ENCODE data around the gene TRAPPC6A. TPM values are rescaled to one million over a fixed set of nuclear protein-coding genes. Genes with fewer than 3 reads are reported as not detected.

TRAPPC6A gene
- total and polyA plus RNA-seq, 9 of the 15 experiments (the other 6 are each of a cell fraction or from before 2014, with no cell fraction given) = 0.82 to 23.6 (median 11.6) TPM

- TF ChIP-seq ZBTB7A (IDR thresholded peaks at IDR 0.05; ENCODE audit: borderline replicate concordance, control insufficient read depth, low read depth, low read length) (peak; percentile 34; the same call in 1 of the 2 replicates), SMARCA5 (IDR thresholded peaks at IDR 0.05) (peak; percentile 69), BHLHE40 (IDR thresholded peaks at IDR 0.05; ENCODE audit: low read length) (peak; percentile 89), FOXA3 (CRISPR knock-in tag; conservative IDR thresholded peaks at IDR 0.05 in 1 of 2, IDR thresholded peaks at IDR 0.05 in 1 of 2) (peak; percentile 81 to 93), GATAD2B (IDR thresholded peaks at IDR 0.05; ENCODE audit: borderline replicate concordance) (no peak), HDAC2 (IDR thresholded peaks at IDR 0.05) (peak; percentile 95), CTBP1 (IDR thresholded peaks at IDR 0.05; ENCODE audit: borderline replicate concordance) (peak; percentile 25; the same call in 1 of the 2 replicates), KLF6 (CRISPR knock-in tag; IDR thresholded peaks at IDR 0.05; ENCODE audit: borderline replicate concordance) (0 out of 2 replicates have a peak, but pooled peaks have one; percentile 15), ATF1 (CRISPR knock-in tag; IDR thresholded peaks at IDR 0.05) (no peak), ATF1 (tag; IDR thresholded peaks at IDR 0.05) (peak; percentile 87), MYC (IDR thresholded peaks at IDR 0.05; ENCODE audit: low read depth, low read length) (peak; percentile 63; the same call in 1 of the 2 replicates), MYC (CRISPR knock-in tag; IDR thresholded peaks at IDR 0.05; ENCODE audit: borderline replicate concordance, low read depth) (no peak), ATF7 (IDR thresholded peaks at IDR 0.05) (peak; percentile 41; the same call in 1 of the 2 replicates), PCBP2 (IDR thresholded peaks at IDR 0.05; ENCODE audit: low read depth, low read length, poor library complexity, severe bottlenecking) (no peak), SIN3A (IDR thresholded peaks at IDR 0.05; ENCODE audit: borderline replicate concordance in 2 of 2, control insufficient read depth in 1 of 2, low read depth in 2 of 2, low read length in 2 of 2) (peak in 1 of 2 experiments; percentile 51; a peak in 1 of 4 replicates), CEBPB (tag; IDR thresholded peaks at IDR 0.05) (no peak), ZKSCAN1 (IDR thresholded peaks at IDR 0.05; ENCODE audit: low read depth, low read length) (no peak)
- TF ChIP-seq, protein P1, sequence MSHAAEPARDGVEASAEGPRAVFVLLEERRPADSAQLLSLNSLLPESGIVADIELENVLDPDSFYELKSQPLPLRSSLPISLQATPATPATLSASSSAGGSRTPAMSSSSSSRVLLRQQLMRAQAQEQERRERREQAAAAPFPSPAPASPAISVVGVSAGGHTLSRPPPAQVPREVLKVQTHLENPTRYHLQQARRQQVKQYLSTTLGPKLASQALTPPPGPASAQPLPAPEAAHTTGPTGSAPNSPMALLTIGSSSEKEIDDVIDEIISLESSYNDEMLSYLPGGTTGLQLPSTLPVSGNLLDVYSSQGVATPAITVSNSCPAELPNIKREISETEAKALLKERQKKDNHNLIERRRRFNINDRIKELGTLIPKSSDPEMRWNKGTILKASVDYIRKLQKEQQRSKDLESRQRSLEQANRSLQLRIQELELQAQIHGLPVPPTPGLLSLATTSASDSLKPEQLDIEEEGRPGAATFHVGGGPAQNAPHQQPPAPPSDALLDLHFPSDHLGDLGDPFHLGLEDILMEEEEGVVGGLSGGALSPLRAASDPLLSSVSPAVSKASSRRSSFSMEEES (CRISPR knock-in tag; IDR thresholded peaks at IDR 0.05) = no peak
- TF ChIP-seq, protein P2, sequence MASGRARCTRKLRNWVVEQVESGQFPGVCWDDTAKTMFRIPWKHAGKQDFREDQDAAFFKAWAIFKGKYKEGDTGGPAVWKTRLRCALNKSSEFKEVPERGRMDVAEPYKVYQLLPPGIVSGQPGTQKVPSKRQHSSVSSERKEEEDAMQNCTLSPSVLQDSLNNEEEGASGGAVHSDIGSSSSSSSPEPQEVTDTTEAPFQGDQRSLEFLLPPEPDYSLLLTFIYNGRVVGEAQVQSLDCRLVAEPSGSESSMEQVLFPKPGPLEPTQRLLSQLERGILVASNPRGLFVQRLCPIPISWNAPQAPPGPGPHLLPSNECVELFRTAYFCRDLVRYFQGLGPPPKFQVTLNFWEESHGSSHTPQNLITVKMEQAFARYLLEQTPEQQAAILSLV (tag; IDR thresholded peaks at IDR 0.05) = no peak
- TF ChIP-seq, protein P3, sequence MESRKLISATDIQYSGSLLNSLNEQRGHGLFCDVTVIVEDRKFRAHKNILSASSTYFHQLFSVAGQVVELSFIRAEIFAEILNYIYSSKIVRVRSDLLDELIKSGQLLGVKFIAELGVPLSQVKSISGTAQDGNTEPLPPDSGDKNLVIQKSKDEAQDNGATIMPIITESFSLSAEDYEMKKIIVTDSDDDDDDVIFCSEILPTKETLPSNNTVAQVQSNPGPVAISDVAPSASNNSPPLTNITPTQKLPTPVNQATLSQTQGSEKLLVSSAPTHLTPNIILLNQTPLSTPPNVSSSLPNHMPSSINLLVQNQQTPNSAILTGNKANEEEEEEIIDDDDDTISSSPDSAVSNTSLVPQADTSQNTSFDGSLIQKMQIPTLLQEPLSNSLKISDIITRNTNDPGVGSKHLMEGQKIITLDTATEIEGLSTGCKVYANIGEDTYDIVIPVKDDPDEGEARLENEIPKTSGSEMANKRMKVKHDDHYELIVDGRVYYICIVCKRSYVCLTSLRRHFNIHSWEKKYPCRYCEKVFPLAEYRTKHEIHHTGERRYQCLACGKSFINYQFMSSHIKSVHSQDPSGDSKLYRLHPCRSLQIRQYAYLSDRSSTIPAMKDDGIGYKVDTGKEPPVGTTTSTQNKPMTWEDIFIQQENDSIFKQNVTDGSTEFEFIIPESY (CRISPR knock-in tag; IDR thresholded peaks at IDR 0.05) = no peak
- TF ChIP-seq, protein P4, sequence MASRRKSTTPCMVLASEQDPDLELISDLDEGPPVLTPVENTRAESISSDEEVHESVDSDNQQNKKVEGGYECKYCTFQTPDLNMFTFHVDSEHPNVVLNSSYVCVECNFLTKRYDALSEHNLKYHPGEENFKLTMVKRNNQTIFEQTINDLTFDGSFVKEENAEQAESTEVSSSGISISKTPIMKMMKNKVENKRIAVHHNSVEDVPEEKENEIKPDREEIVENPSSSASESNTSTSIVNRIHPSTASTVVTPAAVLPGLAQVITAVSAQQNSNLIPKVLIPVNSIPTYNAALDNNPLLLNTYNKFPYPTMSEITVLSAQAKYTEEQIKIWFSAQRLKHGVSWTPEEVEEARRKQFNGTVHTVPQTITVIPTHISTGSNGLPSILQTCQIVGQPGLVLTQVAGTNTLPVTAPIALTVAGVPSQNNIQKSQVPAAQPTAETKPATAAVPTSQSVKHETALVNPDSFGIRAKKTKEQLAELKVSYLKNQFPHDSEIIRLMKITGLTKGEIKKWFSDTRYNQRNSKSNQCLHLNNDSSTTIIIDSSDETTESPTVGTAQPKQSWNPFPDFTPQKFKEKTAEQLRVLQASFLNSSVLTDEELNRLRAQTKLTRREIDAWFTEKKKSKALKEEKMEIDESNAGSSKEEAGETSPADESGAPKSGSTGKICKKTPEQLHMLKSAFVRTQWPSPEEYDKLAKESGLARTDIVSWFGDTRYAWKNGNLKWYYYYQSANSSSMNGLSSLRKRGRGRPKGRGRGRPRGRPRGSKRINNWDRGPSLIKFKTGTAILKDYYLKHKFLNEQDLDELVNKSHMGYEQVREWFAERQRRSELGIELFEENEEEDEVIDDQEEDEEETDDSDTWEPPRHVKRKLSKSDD (conservative IDR thresholded peaks at IDR 0.05; ENCODE audit: low read length) = no peak
Measured at GRCh38 chr19:45154064-45154827, 23.8 kb downstream of the TRAPPC6A start (continued).

Measured in K562 (cell line).